GM19397 (cell line): ENCODE results near the gene GET3.
"Not testable (repeated sequence)": the region's sequence is repeated elsewhere in the genome, so short reads cannot be mapped to it uniquely, and the experiment has no call there.

ENCODE experiments used
- ATAC-seq: cut with Tn5 transposase; IDR thresholded peaks from one replicate; pipeline ENCODE4 v1.9.1; 2021; ENCODE audit warnings: mild to moderate bottlenecking, moderate library complexity; ENCODE audit not compliant: unreplicated experiment

GET3 gene

DNA sequence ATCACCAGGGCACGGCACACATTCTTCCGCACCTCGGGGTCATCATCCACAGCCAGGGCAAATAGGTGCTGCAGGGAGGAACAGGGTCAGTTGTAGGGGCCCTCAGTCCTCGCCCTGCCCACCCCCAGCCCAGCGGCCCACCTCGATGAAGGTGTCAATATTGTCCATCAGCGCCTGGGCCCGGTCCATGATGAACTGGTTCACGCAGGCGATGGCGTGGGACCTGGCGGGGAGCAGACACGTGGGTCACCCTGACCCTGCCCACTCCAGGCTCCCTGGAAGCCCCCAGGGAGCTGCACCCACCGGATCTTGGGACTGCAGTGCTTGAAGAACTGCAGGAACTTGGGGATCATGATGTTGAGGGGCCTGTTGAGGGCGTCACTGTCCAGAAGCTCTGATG lies 22.2 kb upstream of the GET3 start:
- ATAC-seq = no peak

DNA sequence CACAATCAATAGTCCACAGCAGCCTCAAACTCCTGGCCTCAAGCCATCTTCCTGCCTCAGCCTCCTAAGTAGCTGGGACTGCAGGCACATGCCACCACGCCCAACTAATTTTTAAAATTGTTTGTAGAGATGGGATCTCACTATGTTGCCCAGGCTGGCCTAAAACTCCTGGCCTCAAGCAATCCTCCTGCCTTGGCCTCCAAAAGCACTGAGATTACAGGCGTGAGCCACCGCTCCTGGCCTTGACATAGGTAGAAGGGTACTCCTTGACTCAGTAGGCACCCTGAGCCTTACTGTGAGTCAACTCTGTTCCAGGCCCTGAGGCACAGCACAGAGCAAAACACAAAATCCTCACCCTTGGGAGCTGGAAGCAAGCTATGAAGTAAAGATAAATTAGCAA lies 21.4 kb upstream of the GET3 start:
- no peak for ATAC-seq

- no peak for ATAC-seq
Observed at GRCh38 chr19:12720296-12720695, 17.0 kb upstream of the GET3 start.

GRCh38 chr19:12720851-12721655 lies 16.2 kb upstream of the GET3 start:
- no peak for ATAC-seq

DNA sequence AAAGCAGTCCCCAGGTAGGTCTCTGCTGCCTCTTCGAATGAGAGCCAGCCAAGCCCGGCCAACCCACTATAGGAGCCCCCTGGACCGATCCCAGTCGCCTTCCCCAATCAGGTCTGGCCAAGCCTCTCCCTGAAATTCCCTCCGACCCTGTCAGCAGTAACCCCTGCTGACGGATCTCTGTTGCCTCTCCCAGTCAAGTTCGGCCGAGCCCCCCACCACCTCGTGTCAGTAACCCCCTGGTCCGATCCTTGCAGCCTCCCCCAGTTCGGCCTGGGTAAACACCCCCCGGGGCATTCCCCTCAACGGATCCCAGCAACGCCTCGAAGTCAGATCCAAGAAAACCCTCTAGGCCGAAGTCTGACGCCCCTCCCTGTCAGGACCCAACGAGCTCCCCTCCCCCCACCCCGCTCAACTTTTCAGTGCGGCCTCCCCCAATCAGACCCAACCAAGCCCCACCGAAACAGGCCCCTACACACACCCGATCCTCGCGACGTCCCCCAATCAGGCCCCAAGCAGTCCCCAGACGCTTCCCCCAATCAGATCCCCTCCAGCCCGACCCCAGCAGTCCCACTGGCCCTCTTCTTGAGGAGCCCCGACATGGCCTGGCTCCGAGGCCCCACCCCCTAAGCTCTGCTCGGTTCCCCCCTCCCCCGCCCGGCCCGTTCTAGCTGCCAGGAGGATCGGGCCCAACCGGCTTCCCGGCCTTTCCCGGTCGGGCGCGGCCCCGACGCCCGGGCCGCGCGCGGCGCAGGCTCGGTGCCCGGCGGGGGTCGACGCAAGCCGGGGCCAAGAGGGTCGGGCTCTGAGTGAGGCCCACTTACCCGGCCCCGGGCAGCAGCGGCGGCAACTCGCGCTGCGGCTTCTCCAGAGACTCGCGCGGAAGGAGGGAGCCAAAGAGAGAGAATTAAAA lies 15.4 kb upstream of the GET3 start:
- ATAC-seq = no peak

GRCh38 chr19:12722566-12723380 lies 14.5 kb upstream of the GET3 start:
- peak; percentile 76 for ATAC-seq

DNA sequence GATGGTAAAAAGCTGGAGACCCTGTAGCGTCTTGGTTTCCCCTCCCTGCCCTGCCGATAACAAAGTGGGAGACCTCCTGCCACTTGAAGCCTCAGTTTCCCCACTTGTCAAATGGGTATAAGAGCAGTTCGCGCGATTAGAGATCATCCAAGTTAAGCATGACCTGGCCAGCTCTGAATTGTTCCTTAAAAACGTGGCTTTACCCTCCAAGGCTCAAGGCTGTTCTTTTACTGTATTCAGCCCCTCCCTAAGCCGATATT lies 14.0 kb upstream of the GET3 start:
- no peak for ATAC-seq

DNA sequence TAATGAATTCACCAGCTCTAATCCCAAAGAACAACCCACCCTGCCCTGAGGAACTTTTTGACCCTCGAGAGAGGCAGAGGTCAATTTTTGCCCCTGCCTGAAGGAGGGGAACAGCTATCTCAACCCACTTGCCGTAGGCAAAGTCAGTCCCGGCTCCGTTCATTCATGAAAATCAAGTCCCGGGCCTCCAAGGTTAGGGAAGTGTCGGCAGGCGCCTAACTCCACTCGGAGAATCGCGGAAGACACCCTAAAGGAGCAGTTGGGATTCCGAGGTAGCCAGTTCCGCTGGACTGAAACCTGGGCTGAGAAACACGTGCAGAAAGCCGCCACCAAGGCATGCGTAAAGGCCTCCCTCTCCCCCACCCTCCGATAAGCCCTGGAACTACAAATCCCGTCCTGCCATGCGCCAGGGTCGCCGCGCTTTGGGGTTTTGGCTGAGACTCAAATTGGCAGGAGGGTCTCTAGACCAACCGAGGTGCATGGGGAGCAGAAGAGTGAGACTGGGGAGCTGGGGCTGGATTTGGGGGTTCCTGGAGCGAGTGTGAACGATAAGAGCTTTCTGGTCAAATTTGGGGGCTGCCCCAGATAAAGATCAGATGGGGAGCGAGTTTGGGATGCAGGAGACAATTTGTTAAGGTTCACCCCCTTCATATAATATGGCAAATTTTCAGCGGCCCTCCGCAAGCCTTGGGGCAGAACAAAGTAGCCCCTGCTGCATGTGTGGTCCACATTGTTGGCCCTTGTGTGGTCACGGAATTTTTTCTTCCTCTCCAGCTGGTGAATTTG lies 13.5 kb upstream of the GET3 start, which contains the start of gene TNPO2:
Gene TNPO2, minus strand, starts transcription at position 292 of the 786 bp plus-strand sequence. CDS start 2,955 bp downstream, outside the sequence.
- ATAC-seq = no peak

GRCh38 chr19:12725612-12726011 lies 11.7 kb upstream of the GET3 start:
- not testable (repeated sequence) for ATAC-seq

GRCh38 chr19:12726988-12727316 lies 10.3 kb upstream of the GET3 start:
- no peak for ATAC-seq

GRCh38 chr19:12727745-12728433 lies 9.4 kb upstream of the GET3 start:
- no peak for ATAC-seq

GRCh38 chr19:12730064-12730463 lies 7.2 kb upstream of the GET3 start:
- ATAC-seq = no peak

DNA sequence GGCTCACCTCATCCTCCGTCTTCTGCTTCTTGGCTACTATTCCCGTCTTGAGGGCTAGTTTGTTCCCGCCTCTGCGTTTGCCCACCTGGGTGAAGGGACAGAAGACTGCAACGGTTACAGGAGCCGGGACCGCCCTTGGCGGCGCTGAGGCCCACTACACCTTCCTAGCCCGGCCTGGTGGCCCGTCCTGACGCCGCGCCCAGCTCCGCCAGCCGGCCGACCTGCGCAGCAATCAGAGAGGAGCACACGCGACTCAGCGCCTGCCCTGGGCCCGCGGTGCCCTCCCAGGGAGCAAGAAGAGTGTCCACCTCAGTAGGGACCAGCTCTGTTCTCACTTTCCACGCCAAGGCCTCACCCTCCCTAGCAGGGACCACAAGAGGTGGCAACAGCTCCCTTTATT lies 6.0 kb upstream of the GET3 start:
- no peak for ATAC-seq

DNA sequence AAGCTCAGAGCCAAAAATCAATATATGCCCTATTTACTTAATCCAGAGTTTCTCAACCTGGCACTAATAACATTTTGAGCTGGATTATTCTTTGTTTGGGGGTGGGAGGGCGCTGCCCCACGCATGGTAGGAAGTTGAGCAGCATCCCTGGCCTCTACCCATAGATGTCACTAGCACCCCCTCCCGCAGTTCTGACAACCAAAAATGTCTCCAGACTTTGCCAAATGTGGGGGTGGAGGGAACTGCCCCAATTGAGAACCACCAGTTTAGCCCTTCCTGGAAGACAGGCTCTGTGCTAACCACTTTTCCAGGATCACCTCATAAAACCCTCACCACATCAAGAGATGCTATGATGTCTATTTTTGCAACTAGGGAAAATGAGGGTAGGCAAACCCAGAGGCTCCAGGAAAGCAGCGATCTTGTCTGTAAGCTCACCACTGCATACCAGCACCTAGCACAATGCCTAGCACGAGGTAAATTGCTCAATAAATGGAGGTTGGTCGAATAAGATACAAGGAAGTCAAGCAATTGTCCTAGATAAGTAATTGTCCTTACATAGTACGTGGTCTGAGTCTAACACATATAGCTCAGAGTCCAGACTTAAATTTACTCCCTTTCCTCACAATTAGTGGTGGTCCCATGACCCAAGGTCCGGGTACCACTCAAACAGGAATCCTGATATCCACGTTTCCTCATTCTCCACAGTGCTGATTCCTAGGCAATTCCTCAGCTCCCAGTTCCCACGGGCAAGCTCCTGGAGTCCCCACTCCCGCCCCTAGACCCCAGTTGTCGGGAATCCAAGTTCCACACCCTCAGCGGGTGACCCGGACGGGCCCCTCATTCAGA lies 3.7 kb upstream of the GET3 start:
- no peak for ATAC-seq

GRCh38 chr19:12737835-12738351 lies 596 bp downstream of the GET3 start:
- ATAC-seq = no peak

DNA sequence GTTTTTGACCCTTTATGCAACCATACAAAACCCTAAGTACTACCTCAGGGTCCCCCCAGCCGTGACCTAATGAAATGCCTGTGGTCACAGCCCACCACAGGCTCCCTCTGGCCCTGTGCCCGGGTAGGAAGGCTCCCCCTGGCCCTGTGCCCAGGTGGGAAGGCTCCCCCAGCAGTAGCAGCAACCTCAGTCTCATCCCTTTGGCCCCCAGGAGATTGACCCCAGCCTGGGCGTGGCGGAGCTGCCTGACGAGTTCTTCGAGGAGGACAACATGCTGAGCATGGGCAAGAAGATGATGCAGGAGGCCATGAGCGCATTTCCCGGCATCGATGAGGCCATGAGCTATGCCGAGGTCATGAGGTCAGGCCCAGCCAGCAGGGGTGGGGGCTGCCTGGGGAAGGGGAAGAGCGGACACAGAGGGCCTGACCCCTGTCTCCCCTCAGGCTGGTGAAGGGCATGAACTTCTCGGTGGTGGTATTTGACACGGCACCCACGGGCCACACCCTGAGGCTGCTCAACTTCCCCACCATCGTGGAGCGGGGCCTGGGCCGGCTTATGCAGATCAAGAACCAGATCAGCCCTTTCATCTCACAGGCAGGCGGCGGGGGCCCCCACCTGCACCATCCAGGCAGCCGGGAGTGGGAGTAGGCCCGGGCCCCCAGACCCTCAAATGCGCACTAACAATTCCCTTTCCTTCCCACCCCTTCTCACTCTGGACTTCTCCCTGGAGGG lies 8.0 kb downstream of the GET3 start:
- no peak for ATAC-seq

- ATAC-seq = no peak
Observed at GRCh38 chr19:12748489-12748888, 11.2 kb downstream of the GET3 start.

DNA sequence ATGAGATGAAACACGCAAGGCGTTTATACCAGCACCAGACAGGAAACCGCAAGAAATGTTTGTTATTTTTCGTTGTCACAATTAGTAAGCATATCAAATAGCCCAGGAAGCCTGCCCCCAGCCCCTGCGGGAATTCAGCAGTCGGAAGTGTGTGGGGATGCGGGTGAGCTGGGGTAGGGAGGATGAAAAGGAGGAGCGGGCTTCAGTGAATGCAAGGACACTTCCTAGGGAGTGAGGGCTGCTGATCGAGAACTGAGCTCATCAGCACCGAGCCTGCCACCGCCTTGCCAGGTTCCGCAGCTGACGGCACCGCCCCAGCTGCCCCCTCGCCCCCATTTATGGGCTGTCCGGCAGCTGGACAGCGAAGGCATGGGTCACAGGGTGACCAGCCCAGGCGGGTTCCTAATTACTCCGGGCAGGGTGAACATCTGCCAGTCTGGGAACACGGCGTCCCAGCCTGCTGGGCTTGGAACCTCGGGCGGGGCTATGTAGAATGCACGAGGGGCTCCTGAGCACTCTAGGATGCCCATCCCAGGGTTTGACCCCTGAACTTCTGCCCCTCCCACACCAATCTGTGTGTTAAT lies 12.7 kb downstream of the GET3 start:
- ATAC-seq = no peak
